ENCODE results near the gene PTPRN2.

The PTPRN2 gene

DNA sequence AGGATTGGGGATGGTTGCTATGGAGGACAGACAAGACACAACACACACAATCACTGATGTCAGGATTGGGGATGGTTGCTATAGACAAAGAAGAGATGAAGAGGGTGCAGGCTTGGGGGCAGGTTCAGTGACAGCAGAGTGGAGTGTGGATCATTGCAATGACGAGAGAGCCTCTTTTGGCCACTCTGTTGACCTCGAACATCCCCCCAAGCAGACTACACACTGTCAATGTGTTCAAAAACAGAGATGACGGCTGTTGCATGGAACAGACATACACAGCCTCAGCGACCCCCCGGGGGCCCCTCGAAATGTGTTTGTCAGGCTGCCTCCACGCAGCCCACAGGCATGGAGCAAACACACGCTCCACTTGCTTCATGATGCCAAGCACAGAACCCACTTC, 133.0 kb downstream of the PTPRN2 start:
- H3K27me3 Mint-ChIP-seq (ENCODE audit: low read depth, poor library complexity) = peaks cover 23% of the 10 kb centered on the region
- peaks cover 27% of the 10 kb centered on the region for H3K9me3 Mint-ChIP-seq
- no peak overlapping the region for H3K27ac Mint-ChIP-seq
- TF ChIP-seq, protein P1, sequence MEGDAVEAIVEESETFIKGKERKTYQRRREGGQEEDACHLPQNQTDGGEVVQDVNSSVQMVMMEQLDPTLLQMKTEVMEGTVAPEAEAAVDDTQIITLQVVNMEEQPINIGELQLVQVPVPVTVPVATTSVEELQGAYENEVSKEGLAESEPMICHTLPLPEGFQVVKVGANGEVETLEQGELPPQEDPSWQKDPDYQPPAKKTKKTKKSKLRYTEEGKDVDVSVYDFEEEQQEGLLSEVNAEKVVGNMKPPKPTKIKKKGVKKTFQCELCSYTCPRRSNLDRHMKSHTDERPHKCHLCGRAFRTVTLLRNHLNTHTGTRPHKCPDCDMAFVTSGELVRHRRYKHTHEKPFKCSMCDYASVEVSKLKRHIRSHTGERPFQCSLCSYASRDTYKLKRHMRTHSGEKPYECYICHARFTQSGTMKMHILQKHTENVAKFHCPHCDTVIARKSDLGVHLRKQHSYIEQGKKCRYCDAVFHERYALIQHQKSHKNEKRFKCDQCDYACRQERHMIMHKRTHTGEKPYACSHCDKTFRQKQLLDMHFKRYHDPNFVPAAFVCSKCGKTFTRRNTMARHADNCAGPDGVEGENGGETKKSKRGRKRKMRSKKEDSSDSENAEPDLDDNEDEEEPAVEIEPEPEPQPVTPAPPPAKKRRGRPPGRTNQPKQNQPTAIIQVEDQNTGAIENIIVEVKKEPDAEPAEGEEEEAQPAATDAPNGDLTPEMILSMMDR (IDR thresholded peaks at IDR 0.05) = no peak
- H3K4me1 Mint-ChIP-seq = no peaks in the 10 kb centered on the region
- no peak for DNase-seq
- no peaks in the 10 kb centered on the region for H3K36me3 Mint-ChIP-seq (ENCODE audit: low read depth)
- no peak overlapping the region for H3K4me3 Mint-ChIP-seq

- TF ChIP-seq, protein P1 (IDR thresholded peaks at IDR 0.05) = no peak
Observed at GRCh38 chr7:158453663-158454062, 134.0 kb downstream of the PTPRN2 start.

GRCh38 chr7:158452331-158452730, 135.3 kb downstream of the PTPRN2 start:
- H3K4me1 Mint-ChIP-seq = no peaks in the 10 kb centered on the region
- no peaks in the 10 kb centered on the region for H3K36me3 Mint-ChIP-seq (ENCODE audit: low read depth)
- no peak for DNase-seq
- no peak overlapping the region for H3K4me3 Mint-ChIP-seq
- no peak overlapping the region for H3K27ac Mint-ChIP-seq
- TF ChIP-seq, protein P1 (IDR thresholded peaks at IDR 0.05) = no peak
- H3K27me3 Mint-ChIP-seq (ENCODE audit: low read depth, poor library complexity) = peaks cover 22% of the 10 kb centered on the region
- peaks cover 27% of the 10 kb centered on the region for H3K9me3 Mint-ChIP-seq

More at GRCh38 chr7:158453663-158454062, 134.0 kb downstream of the PTPRN2 start:
- H3K36me3 Mint-ChIP-seq (ENCODE audit: low read depth) = no peaks in the 10 kb centered on the region
- no peaks in the 10 kb centered on the region for H3K4me1 Mint-ChIP-seq
- DNase-seq = no peak
- H3K4me3 Mint-ChIP-seq = no peak overlapping the region
- no peak overlapping the region for H3K27ac Mint-ChIP-seq
- H3K9me3 Mint-ChIP-seq = peaks cover 27% of the 10 kb centered on the region
- peaks cover 22% of the 10 kb centered on the region for H3K27me3 Mint-ChIP-seq (ENCODE audit: low read depth, poor library complexity)

- Mint-ChIP-seq H3K4me3 (no peak overlapping the region), H3K4me1 (no peaks in the 10 kb centered on the region), H3K27me3 (ENCODE audit: low read depth, poor library complexity) (peaks cover 20% of the 10 kb centered on the region), H3K27ac (no peak overlapping the region), H3K36me3 (ENCODE audit: low read depth) (no peaks in the 10 kb centered on the region), H3K9me3 (peaks cover 12% of the 10 kb centered on the region)
- DNase-seq = no peak
- TF ChIP-seq, protein P1 (IDR thresholded peaks at IDR 0.05) = no peak
Observed at GRCh38 chr7:158450476-158451124, 137.0 kb downstream of the PTPRN2 start.

DNA sequence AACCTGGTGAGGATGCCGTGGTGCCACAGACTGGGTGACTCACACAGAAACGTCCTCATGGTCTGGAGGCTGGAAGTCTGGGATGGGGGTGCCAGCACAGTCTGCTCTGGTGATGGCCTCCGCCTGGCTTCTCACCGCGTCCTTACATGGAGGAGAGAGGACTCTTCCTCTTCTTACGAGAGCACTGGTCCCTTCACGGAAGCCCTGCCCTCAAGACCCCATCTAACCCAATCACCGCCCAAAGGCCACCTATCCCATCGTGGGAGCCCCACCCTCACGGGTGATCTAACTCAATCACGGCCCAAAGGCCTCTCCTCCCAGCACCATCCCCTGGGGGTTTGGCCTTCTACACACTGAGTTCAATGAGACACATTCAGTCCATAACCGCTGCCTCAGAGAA, 137.7 kb downstream of the PTPRN2 start:
- peaks cover 10% of the 10 kb centered on the region for H3K9me3 Mint-ChIP-seq
- TF ChIP-seq, protein P1 (IDR thresholded peaks at IDR 0.05) = no peak
- H3K27ac Mint-ChIP-seq = no peak overlapping the region
- no peak overlapping the region for H3K4me3 Mint-ChIP-seq
- H3K4me1 Mint-ChIP-seq = no peaks in the 10 kb centered on the region
- peaks cover 19% of the 10 kb centered on the region for H3K27me3 Mint-ChIP-seq (ENCODE audit: low read depth, poor library complexity)
- DNase-seq = no peak
- no peaks in the 10 kb centered on the region for H3K36me3 Mint-ChIP-seq (ENCODE audit: low read depth)

- Mint-ChIP-seq H3K27ac (no peak overlapping the region), H3K4me1 (no peaks in the 10 kb centered on the region), H3K27me3 (ENCODE audit: low read depth, poor library complexity) (peaks cover 18% of the 10 kb centered on the region), H3K36me3 (ENCODE audit: low read depth) (no peaks in the 10 kb centered on the region), H3K9me3 (peaks cover 3% of the 10 kb centered on the region), H3K4me3 (no peak overlapping the region)
- TF ChIP-seq, protein P1 (IDR thresholded peaks at IDR 0.05) = no peak
- DNase-seq = no peak
Observed at GRCh38 chr7:158449266-158449665, 138.4 kb downstream of the PTPRN2 start.

Data from nephron progenitor cell (in vitro differentiated cells).